ENCODE data around the gene TOP2A. TPM values are rescaled to one million over a fixed set of nuclear protein-coding genes. Genes with fewer than 3 reads are reported as not detected.

Gene TOP2A
- total RNA-seq, 1 experiment from 2014 or later, result 141 TPM

DNA sequence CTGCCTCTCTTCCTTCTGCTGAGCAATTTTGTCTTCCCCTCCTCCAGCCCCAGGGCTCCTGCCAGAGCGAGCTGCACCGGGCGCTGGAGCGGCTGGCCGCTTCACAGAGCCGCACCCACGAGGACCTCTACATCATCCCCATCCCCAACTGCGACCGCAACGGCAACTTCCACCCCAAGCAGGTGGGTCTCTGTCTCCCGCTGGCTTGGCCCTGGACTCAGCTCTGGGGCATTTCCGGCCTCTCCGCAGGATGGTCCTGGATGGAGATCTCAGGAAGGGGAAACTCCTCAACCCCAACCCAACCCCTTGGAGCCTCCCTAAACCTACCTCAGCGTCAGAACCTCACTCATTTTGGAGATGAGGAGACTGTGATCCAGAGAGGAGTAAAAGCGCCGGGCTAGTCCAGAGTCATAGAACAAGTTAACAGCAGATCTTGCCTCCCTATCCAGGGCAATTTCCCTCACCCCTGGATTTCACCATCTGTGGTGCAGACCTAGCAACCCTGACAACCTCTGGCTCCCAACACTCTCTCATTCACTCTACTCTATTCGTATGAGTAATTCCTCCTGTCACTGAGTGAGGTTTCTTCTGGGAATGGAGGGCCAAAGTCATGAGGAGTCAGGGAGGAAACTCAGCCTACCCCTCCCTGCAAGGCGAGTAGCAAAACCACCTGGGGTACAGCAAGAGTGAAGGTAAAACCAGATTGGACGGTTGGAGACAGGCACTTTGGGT, 36.4 kb upstream of the TOP2A start:
- CTCF ChIA-PET, result interaction anchor here (1.1 kb wide), 1 partner anchor 13 kb away, joined by 3 read pairs; no protein-coding TSS in a partner anchor
- DNase-seq (ENCODE audit: low read depth, low spot score) (no peak), ATAC-seq (no peak)
- Histone ChIP-seq H3K79me2 (ENCODE audit: insufficient read depth, low read length) (no peaks in the 10 kb centered on the region), H3K9me2 (ENCODE audit: insufficient read depth) (no peaks in the 10 kb centered on the region), H4K20me1 (ENCODE audit: insufficient read depth) (no peaks in the 10 kb centered on the region), H3K27me3 (ENCODE audit: insufficient read depth, low read length) (no peaks in the 10 kb centered on the region), H3K27ac (ENCODE audit: low read depth, low read length) (no peak overlapping the region), H3K4me1 (ENCODE audit: control insufficient read depth in 1 of 2, insufficient read depth in 2 of 2, low read length in 2 of 2) (peaks cover 0 to 33% of the 10 kb centered on the region in 2 experiments; a peak in 2 of 4 replicates), H3K4me3 (replicated peaks in 1 of 2; ENCODE audit: low read depth in 1 of 2, low read length in 2 of 2) (no peak overlapping the region), H3K4me2 (ENCODE audit: low read length) (no peak overlapping the region), H3K36me3 (ENCODE audit: control insufficient read depth in 1 of 2, insufficient read depth in 2 of 2, low read length in 2 of 2) (no peaks in the 10 kb centered on the region), H3K9ac (ENCODE audit: low read length) (no peak overlapping the region), H2AFZ (ENCODE audit: low read depth, low read length, poor library complexity, severe bottlenecking) (no peak overlapping the region), H3K9me3 (ENCODE audit: control insufficient read depth in 1 of 2, insufficient read depth in 1 of 2, low read depth in 1 of 2, low read length in 2 of 2) (no peaks in the 10 kb centered on the region)
- TF ChIP-seq EZH2 (IDR thresholded peaks at IDR 0.05), result no peak
- no peak for TF ChIP-seq CBX3 (IDR thresholded peaks at IDR 0.05; ENCODE audit: low read depth)
- TF ChIP-seq FOSL1 (IDR thresholded peaks at IDR 0.05; ENCODE audit: low read depth), result no peak
- no peak for TF ChIP-seq JUND (IDR thresholded peaks at IDR 0.05)
- TF ChIP-seq TCF7L2 (IDR thresholded peaks at IDR 0.05; ENCODE audit: borderline replicate concordance, extremely low read depth, insufficient read depth, insufficient read length), result no peak
- TF ChIP-seq EZH2phosphoT487 (IDR thresholded peaks at IDR 0.05; ENCODE audit: borderline replicate concordance), result no peak
- no peak for TF ChIP-seq YY1 (IDR thresholded peaks at IDR 0.05; ENCODE audit: extremely low read depth, insufficient replicate concordance, low read depth, low read length)
- TF ChIP-seq, protein P1, sequence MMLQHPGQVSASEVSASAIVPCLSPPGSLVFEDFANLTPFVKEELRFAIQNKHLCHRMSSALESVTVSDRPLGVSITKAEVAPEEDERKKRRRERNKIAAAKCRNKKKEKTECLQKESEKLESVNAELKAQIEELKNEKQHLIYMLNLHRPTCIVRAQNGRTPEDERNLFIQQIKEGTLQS (IDR thresholded peaks at IDR 0.05), result no peak
- TF ChIP-seq RAD21 (IDR thresholded peaks at IDR 0.05; ENCODE audit: low read depth), result no peak
- no peak for TF ChIP-seq POLR2AphosphoS5 (IDR thresholded peaks at IDR 0.05; ENCODE audit: low read depth, low read length)
- RAD21 ChIA-PET (ENCODE audit: low non-redundant PET in 1 of 2, low total read pairs in 2 of 2, uncharacterized antibody in 2 of 2, unreplicated experiment in 2 of 2), result no interaction called here
- intact Hi-C loops (cut with micrococcal nuclease), result no loop called here
- BruUV-seq (replicated peaks), result no TSS peak
- POLR2A ChIA-PET, result interaction anchor here (1.6 kb wide), 1 partner anchor 36 kb away, joined by 3 read pairs; the partner anchor contains the start of gene TOP2A
